HS-5 (cell line): Measurements from ENCODE around the gene TMEM272.

Source experiments
- DNase-seq: peaks from one replicate; pipeline ENCODE4 v3.0.0-alpha.2; 2012; ENCODE audit warnings: low read depth

Gene TMEM272

DNA sequence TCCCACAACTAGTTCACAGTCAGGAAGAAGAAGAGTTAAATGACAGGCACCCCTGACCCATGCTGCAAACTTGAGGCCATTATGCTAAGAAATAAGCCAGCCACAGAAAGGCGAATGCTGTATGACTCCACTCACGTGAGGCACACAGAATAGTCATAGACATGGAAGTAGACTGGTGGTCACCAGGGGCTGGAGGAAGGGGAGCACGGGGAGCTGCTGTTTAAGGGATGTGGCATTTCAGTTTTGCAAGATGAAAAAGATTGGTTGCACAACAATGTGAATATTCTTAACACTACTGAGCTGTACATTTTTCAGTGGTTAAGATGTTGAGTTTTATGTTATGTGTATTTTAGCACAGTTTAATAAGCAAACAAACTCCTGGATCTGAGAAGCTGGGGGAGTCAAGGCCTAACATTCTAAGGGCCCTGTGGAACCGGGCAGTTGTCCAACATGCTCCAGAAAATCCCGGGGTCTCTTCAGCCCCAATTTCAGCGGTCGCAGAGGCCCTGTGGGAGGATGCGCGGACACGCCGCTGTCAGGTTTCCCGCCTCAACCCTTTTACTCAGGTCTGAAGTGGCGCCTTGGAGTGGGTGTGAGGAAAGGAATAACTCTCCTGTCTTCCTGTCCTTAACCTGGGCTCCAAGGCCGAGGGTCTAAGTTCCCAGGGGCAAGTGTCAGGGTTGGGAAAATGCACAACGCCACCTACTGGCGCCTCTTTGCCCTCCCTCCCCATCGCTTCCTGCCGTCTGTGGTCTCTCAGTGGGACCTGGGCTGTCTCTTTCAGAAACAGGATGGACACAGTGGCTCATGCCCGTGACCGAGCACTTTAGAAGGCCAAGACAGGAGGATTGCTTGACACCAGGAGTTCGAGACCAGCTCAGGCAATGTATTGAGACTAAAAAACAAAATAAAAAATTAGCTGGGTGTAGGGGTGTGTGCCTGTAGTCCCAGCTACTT, 4.4 kb upstream of the TMEM272 start:
- DNase-seq: no peak

DNA sequence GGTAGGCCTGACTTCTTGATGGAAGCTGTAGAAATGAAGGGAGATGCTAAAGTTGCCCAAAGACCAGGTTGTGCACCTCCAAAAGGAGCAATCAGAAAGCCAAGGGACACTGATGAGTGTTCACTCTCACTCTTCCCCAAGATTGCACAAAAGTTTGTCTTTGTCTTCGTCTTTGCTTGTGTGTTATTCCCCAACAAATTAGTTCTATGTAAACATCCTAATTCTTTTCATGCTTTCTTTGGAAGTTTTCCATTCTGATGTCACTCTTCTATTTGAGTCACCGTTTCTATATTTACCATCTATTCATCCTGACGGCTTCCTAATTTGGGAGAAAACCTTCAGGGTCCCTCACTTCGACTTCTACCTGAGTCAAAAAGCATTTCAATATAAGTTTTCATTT, 3.7 kb upstream of the TMEM272 start:
- DNase-seq: no peak

- DNase-seq: no peak
Observed at GRCh38 chr13:51846756-51847155, 1.8 kb upstream of the TMEM272 start.

GRCh38 chr13:51845574-51846318, 769 bp upstream of the TMEM272 start:
- DNase-seq: no peak

DNA sequence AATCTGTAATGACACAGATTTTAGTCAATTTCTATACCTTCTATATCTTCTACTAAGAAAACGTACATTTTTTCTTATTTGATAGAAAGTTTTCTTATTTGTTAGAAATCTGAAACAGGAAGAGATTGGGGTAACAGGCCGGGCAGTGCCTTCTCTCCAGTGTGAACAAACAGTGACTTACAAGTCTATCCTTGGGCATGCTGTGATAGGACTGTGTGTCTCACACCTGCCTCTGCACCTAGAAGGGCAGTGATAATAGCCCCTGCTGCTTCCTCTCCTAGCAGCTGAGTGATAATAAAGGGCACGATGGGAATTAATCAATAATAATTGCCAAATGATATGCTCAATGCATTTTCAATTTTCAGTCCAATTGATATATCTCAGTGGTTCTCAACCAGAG, 1.4 kb downstream of the TMEM272 start:
- DNase-seq: no peak

DNA sequence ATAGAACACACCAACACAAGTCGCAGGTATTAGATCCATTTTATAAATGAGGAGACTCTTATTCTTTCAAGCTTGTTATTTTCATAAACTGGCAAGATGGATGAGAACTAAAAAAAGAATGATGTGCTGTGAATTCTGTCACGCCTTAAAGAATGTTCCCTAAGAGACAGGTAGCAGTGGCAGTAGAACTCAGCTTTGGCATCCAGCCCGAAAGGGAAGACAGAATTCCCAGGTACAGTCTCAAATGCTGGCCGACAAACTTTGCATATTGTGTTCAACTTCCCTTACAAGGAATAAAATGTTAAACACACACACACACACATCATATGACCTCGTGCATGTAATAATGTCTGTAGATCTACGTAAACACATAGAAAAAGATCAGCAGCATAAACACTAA, 3.2 kb downstream of the TMEM272 start:
- no peak for DNase-seq

GRCh38 chr13:51840917-51841316, 4.1 kb downstream of the TMEM272 start:
- DNase-seq: no peak

DNA sequence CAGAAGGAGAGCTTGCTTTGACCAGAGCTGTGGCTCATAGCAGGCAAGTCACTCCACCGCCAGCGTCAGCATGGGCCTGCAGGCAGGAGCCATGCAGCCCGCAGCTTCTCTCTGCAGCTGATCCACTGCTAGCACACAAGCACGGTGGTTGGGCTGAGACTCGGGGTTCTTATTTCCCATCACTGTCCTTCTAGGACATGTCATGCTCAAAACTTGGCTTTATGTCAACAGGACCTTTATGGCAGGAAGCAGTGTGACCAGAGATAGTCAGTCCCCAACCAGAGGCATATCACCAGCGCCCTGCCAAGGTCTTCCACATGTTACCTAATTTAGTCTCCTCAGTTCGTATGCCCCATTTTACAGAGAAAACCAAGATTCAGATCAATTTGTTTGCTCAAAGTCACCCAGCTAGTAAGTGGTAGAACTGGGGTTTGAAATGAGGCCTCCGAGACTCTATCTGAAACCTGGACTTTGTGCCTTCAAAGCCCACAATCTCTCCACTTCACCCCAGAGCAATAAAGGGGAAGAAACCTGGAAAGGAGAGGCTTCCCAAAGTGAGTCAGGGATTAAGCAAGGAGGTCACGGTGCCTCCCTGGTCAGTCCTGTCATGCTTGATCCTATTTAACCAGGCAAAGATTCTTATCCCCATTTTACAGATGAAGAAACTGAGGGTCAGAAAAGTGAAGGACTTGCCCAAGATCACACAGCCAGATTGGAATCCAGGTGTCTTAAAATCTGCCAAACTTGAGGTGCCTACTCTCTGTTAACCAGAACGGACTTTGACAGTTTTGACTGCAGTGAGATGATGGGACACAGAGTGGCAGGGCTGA, 5.1 kb downstream of the TMEM272 start:
- DNase-seq: no peak

DNA sequence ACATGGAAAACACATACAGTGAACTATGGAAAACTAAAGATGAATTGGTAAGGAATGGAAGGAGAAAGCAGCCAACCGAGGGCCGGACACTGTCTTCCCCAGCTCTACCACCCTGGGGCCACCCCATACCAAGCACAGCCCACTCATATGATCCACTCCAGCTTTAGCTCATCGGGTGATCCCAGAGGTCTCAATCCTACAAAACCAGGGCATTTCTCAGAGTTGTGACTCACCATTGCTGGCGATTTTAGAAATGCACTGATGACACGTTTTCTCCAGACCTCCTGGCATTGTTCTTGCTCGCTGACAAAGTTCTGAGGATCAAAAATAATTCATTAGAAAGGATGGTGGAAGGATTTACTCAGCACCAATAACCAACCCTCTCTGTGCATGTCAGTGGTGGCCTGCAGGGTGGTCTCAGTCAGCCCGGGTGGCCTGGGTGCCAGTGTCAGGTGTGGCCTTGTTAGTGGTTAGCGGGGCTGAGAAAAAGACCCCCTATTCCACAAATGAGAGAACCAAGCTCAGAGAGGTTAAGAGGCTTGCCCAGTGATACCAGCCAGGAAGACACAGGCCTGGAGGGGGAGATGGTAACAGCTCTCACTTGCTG, 6.6 kb downstream of the TMEM272 start:
- peak; percentile 28 for DNase-seq

DNA sequence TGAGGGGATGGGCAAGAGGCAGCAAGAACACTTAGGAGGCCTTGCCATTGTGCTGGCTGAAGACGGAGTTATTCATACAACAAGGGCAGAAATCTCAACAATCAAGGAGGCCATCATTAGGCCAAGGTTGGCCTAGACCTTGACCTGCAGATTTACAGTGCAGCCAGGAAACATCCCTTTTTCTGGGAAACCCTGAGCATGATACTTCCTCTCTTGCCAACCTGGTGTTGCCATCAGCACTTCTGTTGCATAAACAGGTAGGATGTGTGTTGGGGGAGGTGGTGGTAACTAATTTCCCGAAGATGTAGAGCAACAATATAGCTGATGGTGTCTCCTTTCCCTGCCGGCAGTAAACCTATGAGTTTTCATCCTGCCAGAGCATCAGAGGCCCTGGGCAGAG, 8.0 kb downstream of the TMEM272 start:
- DNase-seq: no peak

DNA sequence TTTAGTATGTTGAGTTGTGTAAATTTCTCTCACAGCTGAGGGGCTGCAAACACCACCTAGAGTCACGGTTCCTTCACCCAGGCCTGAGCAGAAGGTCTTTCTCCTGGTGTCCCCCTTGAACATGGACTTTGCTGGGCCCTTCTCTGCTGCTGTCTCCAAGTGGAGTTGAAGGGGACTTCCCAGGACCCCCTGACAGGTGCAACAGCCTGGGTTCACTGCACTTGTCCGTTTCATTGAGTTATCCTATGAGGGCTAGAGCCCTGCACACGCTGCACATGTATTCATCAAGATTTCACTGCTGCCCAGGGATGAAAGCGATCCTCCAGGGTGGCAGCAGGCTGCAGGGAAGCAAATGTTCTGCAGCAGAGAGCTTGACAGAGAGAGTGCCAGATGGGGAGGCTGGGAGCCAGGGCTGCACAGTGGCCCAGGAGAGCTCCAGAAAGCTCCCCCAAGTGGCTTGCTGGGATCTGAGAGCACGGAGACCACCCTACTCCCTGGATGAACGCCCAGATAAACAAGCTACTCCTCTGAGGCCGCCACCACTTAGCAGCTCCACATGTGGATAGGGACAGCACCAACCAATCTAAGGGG, 10.3 kb downstream of the TMEM272 start:
- no peak for DNase-seq

GRCh38 chr13:51833980-51834379, 11.0 kb downstream of the TMEM272 start:
- no peak for DNase-seq

DNA sequence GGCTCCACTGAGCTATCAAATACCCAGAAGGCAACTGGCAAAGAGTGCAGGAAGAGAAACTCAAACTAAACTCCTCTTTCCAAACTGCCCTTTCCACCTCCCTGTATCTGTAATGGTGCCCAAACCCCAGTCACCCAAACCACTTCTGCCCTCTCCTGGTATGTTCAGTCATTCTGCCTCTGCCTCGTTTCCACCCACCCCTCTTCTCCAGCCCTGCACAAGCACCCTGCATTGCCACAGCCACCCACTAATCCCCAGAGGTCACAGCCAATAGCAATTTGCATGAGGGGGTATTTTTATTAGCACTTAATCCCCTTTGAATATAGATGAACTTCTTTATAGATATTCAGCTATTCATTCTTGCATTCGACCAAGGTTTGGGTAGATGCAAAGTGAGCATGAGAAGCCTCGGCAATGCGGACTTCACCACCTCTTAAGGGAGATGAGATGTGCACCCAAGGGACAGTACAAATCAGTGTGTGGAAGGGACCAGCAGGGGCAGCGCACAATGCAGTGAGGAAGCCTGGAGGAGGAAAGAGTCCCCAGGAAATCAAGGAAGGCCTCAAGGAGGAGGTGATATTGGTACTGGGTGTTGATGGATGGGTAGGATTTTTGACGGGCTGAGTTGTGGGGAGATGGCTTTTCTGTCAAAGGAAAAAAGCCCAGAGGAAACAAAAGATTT, 12.4 kb downstream of the TMEM272 start:
- no peak for DNase-seq

DNA sequence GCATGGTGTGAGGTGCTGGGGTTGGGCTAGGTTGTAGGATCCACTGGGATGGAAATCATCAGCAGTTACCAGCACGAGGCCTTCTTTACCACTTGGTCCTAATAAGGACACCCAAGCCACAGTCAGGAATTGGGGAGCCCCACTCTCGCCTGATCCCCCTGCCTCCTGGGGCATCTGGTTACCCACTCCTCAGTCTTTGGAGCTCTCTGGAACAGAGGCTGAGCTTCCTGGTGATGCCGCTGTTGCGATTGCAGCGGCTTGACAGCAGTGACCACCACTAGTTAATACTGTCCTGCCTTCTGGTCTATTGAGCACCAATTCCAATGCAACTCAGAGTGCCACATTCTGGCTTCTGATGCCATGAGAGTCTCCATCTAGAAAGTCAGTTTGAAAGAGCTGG, 13.5 kb downstream of the TMEM272 start:
- DNase-seq: no peak

- no peak for DNase-seq
Observed at GRCh38 chr13:51829568-51829899, 15.4 kb downstream of the TMEM272 start.

- DNase-seq: no peak
Observed at GRCh38 chr13:51828730-51829567, 16.0 kb downstream of the TMEM272 start.

GRCh38 chr13:51827254-51827653, 17.7 kb downstream of the TMEM272 start:
- no peak for DNase-seq

- no peak for DNase-seq
Observed at GRCh38 chr13:51826606-51827005, 18.4 kb downstream of the TMEM272 start.

GRCh38 chr13:51825681-51826254, 19.2 kb downstream of the TMEM272 start:
- no peak for DNase-seq

GRCh38 chr13:51825165-51825592, 19.8 kb downstream of the TMEM272 start:
- no peak for DNase-seq
